Measurements from ENCODE around the gene ICE2.

DNA sequence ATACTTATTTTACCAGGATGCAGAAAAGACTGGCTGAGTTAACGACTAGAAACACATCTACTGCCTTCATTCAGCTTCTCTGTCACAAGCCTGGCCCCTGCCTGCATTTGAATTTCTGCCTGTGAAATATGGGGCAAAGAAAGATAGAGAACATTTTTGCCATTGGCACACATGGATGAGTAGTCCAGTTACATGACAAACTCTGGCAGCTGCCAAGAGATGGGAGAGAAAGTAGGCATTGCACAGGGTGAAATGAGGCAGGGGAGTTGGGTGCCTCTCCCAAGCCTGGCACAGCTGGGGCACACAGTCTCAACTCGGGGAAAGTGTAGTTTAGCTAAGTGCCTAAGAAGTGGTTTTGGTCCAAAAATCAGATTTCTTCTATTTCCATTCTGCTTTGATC lies 105.2 kb downstream of the ICE2 start:
- TF ChIP-seq, protein P1, sequence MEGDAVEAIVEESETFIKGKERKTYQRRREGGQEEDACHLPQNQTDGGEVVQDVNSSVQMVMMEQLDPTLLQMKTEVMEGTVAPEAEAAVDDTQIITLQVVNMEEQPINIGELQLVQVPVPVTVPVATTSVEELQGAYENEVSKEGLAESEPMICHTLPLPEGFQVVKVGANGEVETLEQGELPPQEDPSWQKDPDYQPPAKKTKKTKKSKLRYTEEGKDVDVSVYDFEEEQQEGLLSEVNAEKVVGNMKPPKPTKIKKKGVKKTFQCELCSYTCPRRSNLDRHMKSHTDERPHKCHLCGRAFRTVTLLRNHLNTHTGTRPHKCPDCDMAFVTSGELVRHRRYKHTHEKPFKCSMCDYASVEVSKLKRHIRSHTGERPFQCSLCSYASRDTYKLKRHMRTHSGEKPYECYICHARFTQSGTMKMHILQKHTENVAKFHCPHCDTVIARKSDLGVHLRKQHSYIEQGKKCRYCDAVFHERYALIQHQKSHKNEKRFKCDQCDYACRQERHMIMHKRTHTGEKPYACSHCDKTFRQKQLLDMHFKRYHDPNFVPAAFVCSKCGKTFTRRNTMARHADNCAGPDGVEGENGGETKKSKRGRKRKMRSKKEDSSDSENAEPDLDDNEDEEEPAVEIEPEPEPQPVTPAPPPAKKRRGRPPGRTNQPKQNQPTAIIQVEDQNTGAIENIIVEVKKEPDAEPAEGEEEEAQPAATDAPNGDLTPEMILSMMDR (IDR thresholded peaks at IDR 0.05; ENCODE audit: low read depth, low read length): no peak
- TF ChIP-seq EZH2phosphoT487 (IDR thresholded peaks at IDR 0.05; ENCODE audit: low read depth): no peak
